GM12878 (cell line): ENCODE data around the gene ABCA3.

Experiments used
- CEBPB ChIP-seq, 2 experiments: fragments of 150-350 bp in 1 of 2; IDR thresholded peaks; 2 replicates each; pipeline ENCODE4 v1.6.1; 2012 to 2014; ENCODE audit warnings: low read depth in 2 of 2, low read length in 2 of 2, borderline replicate concordance in 1 of 2, inconsistent platforms in 1 of 2
- ESRRA ChIP-seq: IDR thresholded peaks from 2 replicates; pipeline ENCODE4 v1.6.1; 2012; ENCODE audit warnings: mild to moderate bottlenecking, low read length, improper control_type of control experiment
- EZH2 ChIP-seq: IDR thresholded peaks from 2 replicates; pipeline ENCODE4 v1.6.1; 2012; ENCODE audit warnings: low read depth, mild to moderate bottlenecking, control low read depth, inconsistent platforms, low read length, borderline replicate concordance; ENCODE audit not compliant: control insufficient read depth
- MEF2A ChIP-seq: IDR thresholded peaks from 2 replicates; pipeline ENCODE4 v1.6.1; 2011; ENCODE audit warnings: low read depth, mild to moderate bottlenecking, low read length, moderate library complexity; ENCODE audit not compliant: insufficient read depth
- NBN ChIP-seq: fragments of 450-650 bp; IDR thresholded peaks from 2 replicates; pipeline ENCODE4 v1.6.1; 2016
- POLR2A ChIP-seq: IDR thresholded peaks from 2 replicates; pipeline ENCODE4 v1.6.1; 2011; ENCODE audit warnings: low read depth, mild to moderate bottlenecking, low read length
- RFX5 ChIP-seq: IDR thresholded peaks from 2 replicates; pipeline ENCODE4 v1.6.1; 2011; ENCODE audit warnings: low read depth, low read length, improper control_type of control experiment
- SKIL ChIP-seq: fragments of 450-650 bp; IDR thresholded peaks from 2 replicates; pipeline ENCODE4 v1.6.1; 2017; ENCODE audit warnings: mild to moderate bottlenecking, low read depth, inconsistent platforms; ENCODE audit not compliant: poor library complexity, severe bottlenecking
- TAF1 ChIP-seq: IDR thresholded peaks from 2 replicates; pipeline ENCODE4 v1.6.1; 2011; ENCODE audit warnings: mild to moderate bottlenecking, low read depth, low read length, borderline replicate concordance
- TCF12 ChIP-seq: IDR thresholded peaks from 2 replicates; pipeline ENCODE4 v1.6.1; 2011; ENCODE audit warnings: low read depth, mild to moderate bottlenecking, low read length
- TCF7 ChIP-seq: IDR thresholded peaks from 2 replicates; pipeline ENCODE4 v1.6.1; 2014; ENCODE audit warnings: antibody characterized with exemption, borderline replicate concordance
- USF2 ChIP-seq: IDR thresholded peaks from 2 replicates; pipeline ENCODE4 v1.6.1; 2011; ENCODE audit warnings: low read depth, low read length, improper control_type of control experiment, borderline replicate concordance
- TF ChIP-seq, protein P1 (sequence below), 3 experiments: IDR thresholded peaks in 2 of 3; conservative IDR thresholded peaks in 1 of 3; 2 replicates each; pipeline ENCODE4 v1.5.1; 2011; ENCODE audit warnings: low read depth in 3 of 3, low read length in 3 of 3, mild to moderate bottlenecking in 3 of 3, control low read depth in 2 of 3, moderate library complexity in 2 of 3, inconsistent platforms in 1 of 3, mixed read lengths in 1 of 3; ENCODE audit not compliant: control insufficient read depth in 2 of 3, insufficient read depth in 1 of 3; ENCODE audit errors: extremely low read depth in 1 of 3

- TF ChIP-seq TAF1 (no peak), ESRRA (no peak), SKIL (no peak), NBN (no peak), EZH2 (no peak), USF2 (no peak), RFX5 (no peak), TCF12 (no peak), TCF7 (no peak), POLR2A (no peak), CEBPB (IDR thresholded peaks at IDR 0.05; ENCODE audit: borderline replicate concordance in 1 of 2, low read depth in 2 of 2, low read length in 2 of 2) (no peak), MEF2A (no peak)
- TF ChIP-seq, protein P1, sequence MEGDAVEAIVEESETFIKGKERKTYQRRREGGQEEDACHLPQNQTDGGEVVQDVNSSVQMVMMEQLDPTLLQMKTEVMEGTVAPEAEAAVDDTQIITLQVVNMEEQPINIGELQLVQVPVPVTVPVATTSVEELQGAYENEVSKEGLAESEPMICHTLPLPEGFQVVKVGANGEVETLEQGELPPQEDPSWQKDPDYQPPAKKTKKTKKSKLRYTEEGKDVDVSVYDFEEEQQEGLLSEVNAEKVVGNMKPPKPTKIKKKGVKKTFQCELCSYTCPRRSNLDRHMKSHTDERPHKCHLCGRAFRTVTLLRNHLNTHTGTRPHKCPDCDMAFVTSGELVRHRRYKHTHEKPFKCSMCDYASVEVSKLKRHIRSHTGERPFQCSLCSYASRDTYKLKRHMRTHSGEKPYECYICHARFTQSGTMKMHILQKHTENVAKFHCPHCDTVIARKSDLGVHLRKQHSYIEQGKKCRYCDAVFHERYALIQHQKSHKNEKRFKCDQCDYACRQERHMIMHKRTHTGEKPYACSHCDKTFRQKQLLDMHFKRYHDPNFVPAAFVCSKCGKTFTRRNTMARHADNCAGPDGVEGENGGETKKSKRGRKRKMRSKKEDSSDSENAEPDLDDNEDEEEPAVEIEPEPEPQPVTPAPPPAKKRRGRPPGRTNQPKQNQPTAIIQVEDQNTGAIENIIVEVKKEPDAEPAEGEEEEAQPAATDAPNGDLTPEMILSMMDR (IDR thresholded peaks at IDR 0.05 in 2 of 3, conservative IDR thresholded peaks at IDR 0.05 in 1 of 3; ENCODE audit: control insufficient read depth in 2 of 3, extremely low read depth in 1 of 3, insufficient read depth in 1 of 3, low read depth in 3 of 3, low read length in 3 of 3), result no peak
These were observed 108.2 kb downstream of the ABCA3 start for GRCh38 chr16:2232094-2232990.
